Mucosa of rectum (tissue), 2 donors: ENCODE results near the gene PRRT4.

Source experiments
- H3K27ac ChIP-seq, 2 donors: one replicate each; pipeline ENCODE4 v1.7.0; 2013; ENCODE audit warnings: inconsistent platforms in 2 of 2, low read depth in 2 of 2, low read length in 2 of 2
- H3K27me3 ChIP-seq, 2 donors: one replicate each; pipeline ENCODE4 v1.7.0; 2013; ENCODE audit warnings: low read length in 2 of 2; ENCODE audit not compliant: control insufficient read depth in 2 of 2, insufficient read depth in 2 of 2
- H3K36me3 ChIP-seq, 2 donors: one replicate each; pipeline ENCODE4 v1.7.0; 2013; ENCODE audit warnings: low read length in 2 of 2; ENCODE audit not compliant: control insufficient read depth in 2 of 2, insufficient read depth in 2 of 2
- H3K4me1 ChIP-seq, 2 donors: one replicate each; pipeline ENCODE4 v1.7.0; 2013; ENCODE audit warnings: low read length in 2 of 2, mild to moderate bottlenecking in 1 of 2; ENCODE audit not compliant: control insufficient read depth in 2 of 2, insufficient read depth in 2 of 2
- H3K4me3 ChIP-seq, 2 donors: one replicate each; pipeline ENCODE4 v1.7.0; 2013; ENCODE audit warnings: low read length in 2 of 2
- H3K9ac ChIP-seq, 2 donors: one replicate each; pipeline ENCODE4 v1.7.0; 2013; ENCODE audit warnings: low read length in 2 of 2, low read depth in 1 of 2, mild to moderate bottlenecking in 1 of 2
- H3K9me3 ChIP-seq, 2 donors: one replicate each; pipeline ENCODE4 v1.7.0; 2013; ENCODE audit warnings: low read length in 2 of 2; ENCODE audit not compliant: control insufficient read depth in 2 of 2
- donor health status: healthy.
- donor health status: Normal muscosa, but diverticular disease.

Gene PRRT4

DNA sequence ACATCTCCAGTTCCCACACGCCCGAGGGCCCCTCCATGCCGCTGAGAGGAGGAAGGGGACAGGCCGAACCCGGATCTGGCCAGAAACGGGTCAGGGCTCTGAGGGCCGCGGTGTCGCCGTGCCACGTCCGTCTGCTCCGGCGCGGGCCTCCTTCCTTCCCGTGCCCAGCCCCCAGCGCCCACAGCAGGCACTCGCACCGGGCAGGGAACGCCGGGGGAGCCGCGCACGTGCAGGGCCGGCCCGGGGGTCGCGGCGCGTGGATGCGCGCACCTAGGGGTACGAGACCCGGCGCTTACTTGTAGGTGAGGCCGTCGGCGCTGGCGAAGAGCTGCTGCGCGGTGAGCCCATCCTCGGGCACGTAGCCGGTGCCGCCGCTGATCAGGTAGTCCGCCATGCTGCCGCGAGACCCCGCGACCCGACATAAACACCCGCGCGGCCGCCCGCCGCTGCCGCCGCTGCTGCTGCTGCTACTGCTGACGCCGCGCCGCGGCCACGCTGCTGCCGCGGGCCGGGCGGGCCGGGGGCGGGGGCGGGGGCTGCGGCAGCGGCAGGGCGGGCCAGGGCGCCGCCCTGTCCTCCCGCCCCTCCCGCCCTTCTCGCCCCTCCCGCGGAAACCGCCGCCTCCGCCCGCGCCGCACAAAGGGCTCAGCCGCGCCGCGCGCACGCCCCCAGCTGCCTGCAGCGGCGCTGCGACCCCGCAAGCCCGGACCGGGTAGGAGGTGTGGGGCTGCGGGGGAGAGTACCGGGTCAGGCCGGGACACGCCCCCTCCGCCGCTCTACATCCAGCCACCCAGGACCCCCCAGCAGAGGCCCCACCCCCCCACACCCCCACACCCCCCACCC lies 44.2 kb upstream of the PRRT4 start:
- Histone ChIP-seq H3K4me1 (peaks cover 22 to 32% of the 10 kb centered on the region in 2 donors), H3K27ac (no peak overlapping the region), H3K27me3 (no peaks in the 10 kb centered on the region), H3K9ac (peak overlapping the region; percentile 65 to 79), H3K9me3 (no peaks in the 10 kb centered on the region), H3K4me3 (peak overlapping the region; percentile 66 to 71), H3K36me3 (peaks cover 9 to 11% of the 10 kb centered on the region in 2 donors)

DNA sequence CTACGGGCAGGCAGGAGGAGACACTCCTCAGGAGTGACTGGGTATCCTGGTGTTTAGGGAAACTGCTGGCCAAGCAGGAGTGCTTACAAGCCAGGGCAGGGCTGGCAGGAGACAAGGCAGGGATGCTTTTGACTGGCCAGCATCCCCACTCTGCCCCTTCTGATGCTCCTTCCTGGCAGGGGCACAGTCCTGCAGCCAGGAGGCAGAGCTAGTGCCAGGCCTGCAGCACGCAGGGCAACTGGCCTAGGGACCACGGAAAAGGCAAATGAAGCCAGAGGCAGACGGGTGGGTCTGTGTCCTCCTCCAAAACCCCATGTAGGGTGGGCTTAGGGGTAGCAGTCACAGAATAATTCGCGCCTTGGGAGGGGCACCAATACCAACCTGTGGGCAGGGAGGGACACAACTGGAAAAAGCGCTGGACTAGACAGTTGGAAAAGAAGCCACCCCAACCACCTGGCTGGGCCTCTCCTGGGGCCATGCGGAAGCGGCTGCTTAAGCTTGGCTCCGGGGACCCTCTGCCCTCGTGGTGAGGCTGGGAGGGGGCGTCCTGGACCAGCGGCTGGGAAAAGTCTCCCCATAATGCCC lies 43.5 kb upstream of the PRRT4 start:
- no peaks in the 10 kb centered on the region for H3K9me3 ChIP-seq
- no peaks in the 10 kb centered on the region for H3K27me3 ChIP-seq
- peaks cover 22 to 26% of the 10 kb centered on the region in 2 donors for H3K4me1 ChIP-seq
- no peak overlapping the region for H3K27ac ChIP-seq
- peaks cover 16% of the 10 kb centered on the region in 2 donors for H3K36me3 ChIP-seq
- H3K4me3 ChIP-seq: peak overlapping the region; percentile 66 to 71
- H3K9ac ChIP-seq: peak overlapping the region; percentile 65 to 79

DNA sequence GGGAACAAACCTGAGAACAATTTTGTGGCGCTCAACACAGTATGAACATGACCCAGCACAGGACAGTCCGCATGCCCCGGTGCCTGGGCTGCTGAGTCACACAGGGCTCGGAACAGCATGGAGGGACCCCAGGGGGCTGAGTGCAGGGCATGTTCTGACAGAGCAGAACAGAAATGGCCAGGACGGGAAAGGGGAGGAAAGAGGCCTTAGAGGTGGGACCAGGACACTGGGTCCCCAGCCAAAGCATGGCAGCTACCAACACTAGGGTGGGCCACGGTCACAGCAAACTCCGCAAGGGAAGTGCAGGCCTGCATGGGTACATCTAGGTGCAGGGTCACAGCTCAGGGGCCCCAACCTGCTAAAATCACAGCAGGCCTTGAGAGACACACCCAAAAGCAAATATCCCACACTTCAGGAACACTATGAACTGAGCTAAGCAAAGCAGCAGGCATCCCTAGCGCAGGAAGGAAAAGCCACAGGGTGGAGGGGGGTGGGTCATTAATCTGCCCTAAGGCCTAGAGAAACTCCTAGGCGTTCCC lies 42.7 kb upstream of the PRRT4 start:
- H3K36me3 ChIP-seq: peaks cover 19 to 23% of the 10 kb centered on the region in 2 donors
- peaks cover 19 to 23% of the 10 kb centered on the region in 2 donors for H3K4me1 ChIP-seq
- H3K9ac ChIP-seq: no peak overlapping the region
- no peak overlapping the region for H3K27ac ChIP-seq
- no peaks in the 10 kb centered on the region for H3K9me3 ChIP-seq
- peak overlapping the region in 1 of 2 donors; percentile 71 for H3K4me3 ChIP-seq
- H3K27me3 ChIP-seq: no peaks in the 10 kb centered on the region

DNA sequence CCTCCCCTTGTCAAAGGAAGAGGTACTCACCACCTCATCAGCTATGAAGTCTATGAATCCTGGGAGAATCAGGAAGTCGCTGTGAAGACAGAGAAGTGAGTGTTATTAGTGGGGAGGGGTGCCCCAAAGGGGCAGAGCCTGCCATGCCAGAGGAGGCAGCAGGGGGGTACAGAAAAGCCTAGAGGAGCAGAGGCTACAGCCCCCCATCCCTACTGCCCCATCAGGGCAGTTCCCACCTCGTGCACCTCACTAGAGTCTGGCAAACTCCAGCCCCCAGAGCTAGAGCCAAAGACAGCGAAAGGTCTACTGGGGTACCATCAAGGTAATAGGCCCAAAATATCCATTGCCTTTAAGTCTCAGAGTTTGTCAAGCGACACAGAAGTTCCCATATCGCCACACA lies 42.2 kb upstream of the PRRT4 start:
- Histone ChIP-seq H3K4me1 (peaks cover 16 to 18% of the 10 kb centered on the region in 2 donors), H3K9me3 (no peaks in the 10 kb centered on the region), H3K27me3 (no peaks in the 10 kb centered on the region), H3K4me3 (no peak overlapping the region), H3K36me3 (peaks cover 19 to 25% of the 10 kb centered on the region in 2 donors), H3K27ac (no peak overlapping the region), H3K9ac (no peak overlapping the region)

DNA sequence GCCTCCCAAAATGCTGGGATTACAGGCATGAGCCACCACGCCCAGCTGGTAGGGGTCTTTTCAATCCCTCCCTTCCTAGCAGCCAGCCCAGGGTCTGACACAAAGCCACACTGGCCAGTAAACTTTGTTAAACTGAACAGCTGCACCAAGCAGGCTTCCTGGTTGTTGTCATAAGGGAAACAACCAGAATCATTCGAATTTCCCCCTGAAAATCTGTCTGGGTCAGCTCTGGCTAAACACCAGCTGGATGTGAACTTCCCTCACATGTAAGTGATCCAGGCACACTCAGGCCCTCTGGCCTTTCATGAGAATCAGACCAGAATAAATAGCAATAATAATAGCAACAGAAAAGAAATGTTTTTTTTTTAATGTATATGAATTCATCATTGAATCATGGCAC lies 40.9 kb upstream of the PRRT4 start:
- Histone ChIP-seq H3K4me1 (peaks cover 13 to 17% of the 10 kb centered on the region in 2 donors), H3K27ac (no peak overlapping the region), H3K9ac (no peak overlapping the region), H3K27me3 (no peaks in the 10 kb centered on the region), H3K9me3 (no peaks in the 10 kb centered on the region), H3K4me3 (no peak overlapping the region), H3K36me3 (peaks cover 30 to 35% of the 10 kb centered on the region in 2 donors)

DNA sequence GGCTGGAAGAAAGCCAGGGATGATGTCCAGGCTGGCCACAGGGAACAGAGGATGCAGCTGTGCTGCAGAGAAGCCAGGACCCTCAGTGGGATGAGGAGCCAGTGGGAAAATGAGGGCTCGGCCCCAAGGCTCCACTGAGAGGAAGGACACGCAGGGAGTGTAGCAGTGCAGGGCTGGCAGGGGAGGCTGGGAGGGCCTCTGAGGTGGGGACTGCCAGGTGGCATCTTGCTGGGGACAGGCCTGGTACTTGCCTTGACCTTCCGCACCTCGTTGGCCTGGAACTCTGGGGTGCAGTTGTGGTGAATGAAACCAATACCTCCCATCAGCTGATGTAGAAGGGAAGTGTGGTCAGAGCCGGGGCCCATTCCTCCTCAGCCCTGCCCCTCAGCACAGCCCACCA lies 39.1 kb upstream of the PRRT4 start:
- Histone ChIP-seq H3K4me3 (no peak overlapping the region), H3K27me3 (no peaks in the 10 kb centered on the region), H3K9ac (no peak overlapping the region), H3K36me3 (peaks cover 34 to 41% of the 10 kb centered on the region in 2 donors), H3K9me3 (no peaks in the 10 kb centered on the region), H3K4me1 (peaks cover 13% of the 10 kb centered on the region in 2 donors), H3K27ac (no peak overlapping the region)

DNA sequence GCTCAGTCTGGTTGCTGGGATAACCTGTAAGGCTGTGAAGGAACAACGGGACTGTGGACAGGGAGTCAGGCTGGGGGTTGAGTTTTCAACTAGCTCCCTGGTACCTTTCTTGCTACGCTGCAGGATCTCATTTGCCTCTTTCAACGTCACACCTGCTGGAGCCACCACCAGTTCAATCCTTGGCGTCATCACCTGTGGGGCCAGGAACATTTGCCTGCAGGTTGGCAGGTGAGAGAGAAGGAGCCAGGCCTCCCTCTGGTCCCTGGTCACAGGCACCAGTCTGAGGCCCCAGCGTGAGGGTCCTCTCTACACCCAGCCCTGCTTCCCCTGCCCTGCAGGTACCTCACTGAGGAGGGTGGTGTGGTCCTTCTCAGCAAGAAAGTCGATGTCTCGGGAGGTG lies 38.5 kb upstream of the PRRT4 start:
- Histone ChIP-seq H3K27me3 (no peaks in the 10 kb centered on the region), H3K36me3 (peaks cover 34 to 45% of the 10 kb centered on the region in 2 donors), H3K9ac (no peak overlapping the region), H3K27ac (no peak overlapping the region), H3K4me3 (no peak overlapping the region), H3K9me3 (no peaks in the 10 kb centered on the region), H3K4me1 (peaks cover 8 to 9% of the 10 kb centered on the region in 2 donors)

DNA sequence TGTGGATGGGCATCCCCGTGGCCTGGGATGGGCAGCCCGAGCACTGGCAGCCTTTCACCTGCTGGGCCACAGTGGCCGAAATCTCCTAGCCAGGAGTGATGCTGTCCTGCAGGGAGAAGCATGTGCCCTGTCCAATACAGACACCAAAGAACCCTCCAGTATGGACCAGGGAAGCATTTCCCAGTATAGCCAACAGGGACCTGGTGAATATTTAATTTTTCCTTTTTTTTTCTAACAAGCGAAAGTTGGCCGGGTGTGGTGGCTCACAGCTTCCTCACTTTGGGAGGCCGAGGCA lies 37.3 kb upstream of the PRRT4 start:
- Histone ChIP-seq H3K4me1 (no peaks in the 10 kb centered on the region), H3K9me3 (no peaks in the 10 kb centered on the region), H3K36me3 (peaks cover 38 to 52% of the 10 kb centered on the region in 2 donors), H3K27ac (no peak overlapping the region), H3K9ac (no peak overlapping the region), H3K4me3 (no peak overlapping the region), H3K27me3 (no peaks in the 10 kb centered on the region)

DNA sequence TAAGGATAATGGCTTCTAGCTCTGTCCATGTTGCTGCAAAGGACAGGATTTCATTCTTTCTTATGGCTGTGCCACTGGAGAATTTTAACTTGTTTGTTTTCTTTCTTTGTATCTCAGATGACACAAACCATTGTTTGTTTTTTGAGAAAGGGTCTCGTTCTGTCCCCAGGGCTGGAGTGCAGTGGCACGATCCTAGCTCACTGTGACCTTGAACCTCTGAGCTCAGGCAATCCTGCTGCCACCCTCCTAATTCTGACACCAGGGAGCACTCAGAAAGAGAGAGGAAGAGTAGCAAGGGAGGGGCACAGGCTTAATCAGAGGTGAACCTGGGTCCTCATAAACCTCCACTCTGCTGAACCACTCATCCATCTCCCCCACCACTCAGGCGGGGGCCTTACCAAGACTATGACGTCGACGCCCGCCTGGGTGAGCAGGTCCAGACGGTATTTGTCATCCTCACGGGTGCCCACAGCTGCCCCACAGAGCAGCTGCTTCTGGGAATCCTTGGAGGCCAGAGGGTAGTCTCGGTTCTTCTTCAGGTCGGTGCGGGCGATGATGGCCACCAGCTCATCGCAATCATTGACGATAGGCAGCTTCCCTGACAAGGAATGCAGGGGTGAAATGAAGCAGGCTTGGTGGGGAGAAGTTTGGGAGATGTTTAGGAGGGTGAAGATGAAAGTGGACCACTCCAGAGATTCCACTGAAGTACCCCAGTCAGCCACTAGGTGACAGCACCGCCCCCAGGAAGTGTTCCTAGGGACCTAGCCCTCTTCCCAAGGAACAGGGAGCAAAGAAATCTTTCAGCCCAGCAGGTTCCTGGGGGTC lies 36.7 kb upstream of the PRRT4 start:
- Histone ChIP-seq H3K9me3 (no peaks in the 10 kb centered on the region), H3K36me3 (peaks cover 40 to 52% of the 10 kb centered on the region in 2 donors), H3K27me3 (no peaks in the 10 kb centered on the region)

DNA sequence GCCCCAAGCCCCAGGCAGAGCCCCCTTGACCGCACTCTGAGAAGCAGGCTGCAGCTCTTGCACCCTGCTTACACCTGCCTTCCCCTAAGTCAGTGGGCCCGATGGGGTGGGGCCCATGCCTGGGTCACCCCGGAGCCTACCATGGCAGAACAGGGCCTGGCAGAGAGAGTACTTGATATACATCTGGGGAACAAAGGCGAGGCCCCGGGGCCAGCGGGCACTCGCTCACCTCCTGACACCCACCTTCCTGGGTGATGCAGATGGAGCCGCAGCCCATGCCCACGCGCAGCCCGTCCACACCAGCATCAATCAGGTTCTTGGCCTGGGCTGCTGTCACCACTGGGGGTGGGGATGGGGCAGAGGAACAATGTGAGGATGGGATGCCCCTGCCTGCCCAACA lies 34.9 kb upstream of the PRRT4 start:
- no peak overlapping the region for H3K4me3 ChIP-seq
- no peaks in the 10 kb centered on the region for H3K9me3 ChIP-seq
- no peaks in the 10 kb centered on the region for H3K27me3 ChIP-seq
- no peak overlapping the region for H3K27ac ChIP-seq
- H3K9ac ChIP-seq: no peak overlapping the region
- peaks cover 38 to 48% of the 10 kb centered on the region in 2 donors for H3K36me3 ChIP-seq
- H3K4me1 ChIP-seq: no peaks in the 10 kb centered on the region

More for the DNA sequence above, 36.7 kb upstream of the PRRT4 start:
- Histone ChIP-seq H3K4me3 (no peak overlapping the region), H3K27ac (no peak overlapping the region), H3K9ac (no peak overlapping the region), H3K4me1 (no peaks in the 10 kb centered on the region)
